ENCODE results near the gene NTM.

NTM gene

DNA sequence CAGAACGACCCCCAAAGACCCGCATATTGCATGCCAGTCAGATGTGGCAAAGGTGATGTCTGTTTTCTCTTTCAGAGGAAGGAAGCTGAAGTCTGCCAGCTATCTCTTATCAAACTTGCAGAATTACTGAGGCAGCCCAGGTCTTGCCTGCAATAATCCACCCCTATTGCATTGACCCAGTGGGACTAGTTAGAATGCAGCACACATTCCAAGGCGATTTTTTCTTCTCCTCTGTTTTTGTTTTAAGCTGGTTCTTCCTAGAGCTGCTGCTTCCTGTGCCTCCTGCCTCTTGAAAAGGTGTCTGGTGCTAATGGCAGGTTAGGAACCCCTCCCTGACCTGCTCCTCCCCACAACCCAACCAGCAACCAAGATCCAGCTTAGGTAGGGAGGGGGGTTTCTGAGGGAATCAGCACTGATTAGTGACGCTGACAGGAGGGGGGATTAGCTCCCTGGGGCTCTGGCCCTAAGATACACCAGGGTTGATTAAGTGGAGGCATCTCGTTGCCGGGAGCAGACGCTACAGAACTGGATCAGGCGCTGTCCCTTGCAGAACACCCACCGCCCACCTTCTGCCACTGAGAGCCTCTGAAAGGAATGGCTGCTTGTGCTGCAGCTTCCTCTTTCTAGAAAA lies 2.8 kb downstream of the NTM start:
- no peak for DNase-seq (ENCODE audit: low spot score)

GRCh38 chr11:131373756-131374155 lies 3.3 kb downstream of the NTM start:
- DNase-seq (ENCODE audit: low spot score), result no peak

DNA sequence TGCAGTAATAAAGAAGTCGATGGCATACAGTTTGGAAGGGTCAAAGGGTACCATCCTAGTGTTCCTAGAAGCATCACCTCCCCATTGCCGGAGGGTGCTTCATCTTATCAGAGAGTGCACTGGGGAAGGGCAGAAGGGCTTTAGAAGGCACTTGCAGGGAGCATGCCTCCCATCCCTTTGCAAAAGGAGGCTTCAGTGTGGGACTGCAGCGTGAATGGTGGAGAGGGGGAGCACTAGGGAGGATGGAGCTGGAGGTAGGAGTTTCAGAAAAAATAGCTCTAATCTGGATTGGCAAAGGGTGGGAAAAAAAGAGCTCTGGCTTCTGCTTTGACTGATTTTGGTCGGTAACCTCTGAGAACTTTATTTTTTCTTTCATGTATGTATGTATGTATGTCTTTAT lies 5.0 kb downstream of the NTM start:
- DNase-seq (ENCODE audit: low spot score), result no peak

DNA sequence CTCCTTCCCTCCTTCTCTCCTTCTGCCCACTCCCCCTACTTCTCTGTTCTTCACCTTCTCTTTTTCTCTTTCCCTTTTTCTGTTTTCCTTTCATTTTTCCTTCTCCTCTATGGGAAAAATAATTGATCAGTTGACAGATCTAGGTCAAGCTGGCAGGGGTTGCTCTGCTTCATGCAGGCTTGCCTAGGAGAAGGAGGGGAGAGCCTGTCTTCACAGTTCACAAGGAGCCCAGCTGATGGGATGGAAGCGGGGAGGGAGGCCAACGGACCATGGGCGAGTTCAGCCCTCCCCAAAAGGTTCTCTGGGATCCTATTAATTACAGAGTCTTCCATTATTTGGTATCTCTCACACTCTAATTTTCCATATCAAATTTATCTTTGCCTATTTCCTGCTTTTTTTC lies 5.5 kb downstream of the NTM start:
- no peak for DNase-seq (ENCODE audit: low spot score)

DNA sequence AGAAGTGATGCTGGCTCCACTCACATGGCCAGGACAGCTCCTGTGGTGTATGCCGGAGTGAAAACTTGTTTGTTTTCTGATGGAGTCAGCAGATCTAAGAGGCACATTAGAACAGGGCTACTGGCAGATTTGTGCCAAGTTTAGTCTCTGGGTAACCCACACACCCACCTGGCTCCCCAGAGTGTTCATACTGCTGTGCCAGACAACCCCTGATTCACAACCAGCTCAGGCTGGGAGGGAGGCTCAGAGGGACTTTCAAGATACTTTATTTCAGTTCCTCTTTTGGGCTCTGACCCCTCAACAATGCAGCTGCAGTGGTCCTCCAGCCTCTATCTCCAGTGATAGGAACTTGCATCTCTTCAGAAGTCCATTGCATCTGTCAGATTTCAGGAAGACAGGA lies 8.5 kb downstream of the NTM start:
- peak; percentile 52 for DNase-seq (ENCODE audit: low spot score)

- no peak for DNase-seq (ENCODE audit: low spot score)
Observed at GRCh38 chr11:131385763-131386390, 15.5 kb downstream of the NTM start.

- no peak for DNase-seq (ENCODE audit: low spot score)
Observed at GRCh38 chr11:131386408-131386807, 16.0 kb downstream of the NTM start.

- no peak for DNase-seq (ENCODE audit: low spot score)
Observed at GRCh38 chr11:131388030-131388429, 17.6 kb downstream of the NTM start.

DNA sequence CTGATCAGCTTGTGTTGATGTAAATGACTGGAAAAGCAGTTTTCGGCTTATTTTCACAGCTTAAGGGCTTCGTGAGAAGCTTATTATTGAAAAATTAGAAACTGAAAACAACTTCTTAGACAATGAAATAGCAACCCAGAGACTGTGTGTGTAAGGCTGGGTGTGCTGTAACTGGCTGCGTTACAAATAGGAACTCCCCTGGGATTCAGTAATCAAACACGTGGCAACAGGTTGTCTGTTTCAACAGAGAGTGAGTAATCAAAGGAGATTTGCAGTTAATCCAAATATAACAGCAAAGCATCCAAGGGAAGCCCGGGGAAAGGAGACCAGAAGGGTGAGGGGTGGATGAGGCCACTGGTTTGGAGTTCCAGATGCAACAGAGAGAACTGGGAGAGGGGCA lies 19.2 kb downstream of the NTM start:
- no peak for DNase-seq (ENCODE audit: low spot score)

- DNase-seq (ENCODE audit: low spot score), result no peak
Observed at GRCh38 chr11:131391176-131391575, 20.8 kb downstream of the NTM start.

- no peak for DNase-seq (ENCODE audit: low spot score)
Observed at GRCh38 chr11:131392528-131393255, 22.3 kb downstream of the NTM start.

DNA sequence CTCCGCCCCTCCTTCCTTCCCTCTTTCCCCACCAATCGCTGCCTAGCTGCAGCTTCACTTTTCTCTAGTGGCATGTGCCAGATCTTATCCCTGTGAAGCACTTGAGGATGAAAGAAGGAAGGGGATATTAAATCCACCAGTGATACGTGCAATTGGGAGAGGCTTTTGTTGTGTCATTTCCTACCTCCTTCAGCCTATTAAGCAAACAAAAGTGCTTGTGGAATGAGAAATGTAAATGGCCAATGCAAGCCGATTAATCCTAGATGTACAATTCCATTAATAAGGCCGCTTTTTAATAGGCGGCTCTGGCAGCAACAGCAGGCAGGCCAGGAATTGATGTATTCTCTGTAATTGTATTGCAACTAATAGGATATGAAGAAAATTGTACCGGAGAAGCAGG lies 23.3 kb downstream of the NTM start:
- no peak for DNase-seq (ENCODE audit: low spot score)

- no peak for DNase-seq (ENCODE audit: low spot score)
Observed at GRCh38 chr11:131397675-131398074, 27.3 kb downstream of the NTM start.

DNA sequence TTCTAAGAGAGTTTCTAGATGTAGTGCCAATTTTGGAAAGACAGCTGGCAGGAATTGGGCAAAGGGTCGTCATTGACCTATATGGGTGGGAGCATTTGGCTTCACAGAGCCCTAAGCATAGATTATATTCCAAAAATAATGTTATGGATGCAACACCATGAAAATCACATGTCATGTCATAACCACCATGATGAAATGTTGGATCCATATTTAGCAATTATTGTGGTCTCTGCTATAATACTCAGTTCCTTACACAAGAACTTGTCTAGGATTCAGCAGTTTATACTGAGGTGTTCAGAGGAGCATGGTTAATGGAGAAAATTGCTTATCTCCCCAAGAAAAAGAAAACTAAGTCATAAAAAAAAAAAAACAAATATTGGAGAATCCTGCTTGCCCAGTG lies 31.6 kb downstream of the NTM start:
- DNase-seq (ENCODE audit: low spot score), result no peak

DNA sequence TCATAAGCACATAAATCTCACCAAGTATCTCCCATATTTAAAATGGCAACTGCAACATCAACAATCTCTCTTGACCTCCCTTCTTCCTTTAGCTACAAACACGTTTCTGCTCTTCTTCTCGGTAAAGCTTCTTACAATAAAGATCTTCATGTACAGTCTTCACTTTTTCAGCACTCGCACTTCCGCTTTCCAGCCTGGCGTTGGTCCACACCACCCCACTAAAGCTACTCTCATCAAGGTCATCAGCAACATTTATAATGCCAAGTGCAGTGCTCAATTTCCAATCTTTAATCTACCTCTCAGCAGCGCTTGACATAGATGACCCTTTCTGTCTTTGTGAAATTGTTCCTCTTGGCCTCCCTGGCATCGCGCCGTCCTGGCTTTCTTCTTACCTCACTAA lies 33.6 kb downstream of the NTM start:
- no peak for DNase-seq (ENCODE audit: low spot score)

GRCh38 chr11:131408025-131408640 lies 37.7 kb downstream of the NTM start:
- peak; percentile 16 for DNase-seq (ENCODE audit: low spot score)

DNA sequence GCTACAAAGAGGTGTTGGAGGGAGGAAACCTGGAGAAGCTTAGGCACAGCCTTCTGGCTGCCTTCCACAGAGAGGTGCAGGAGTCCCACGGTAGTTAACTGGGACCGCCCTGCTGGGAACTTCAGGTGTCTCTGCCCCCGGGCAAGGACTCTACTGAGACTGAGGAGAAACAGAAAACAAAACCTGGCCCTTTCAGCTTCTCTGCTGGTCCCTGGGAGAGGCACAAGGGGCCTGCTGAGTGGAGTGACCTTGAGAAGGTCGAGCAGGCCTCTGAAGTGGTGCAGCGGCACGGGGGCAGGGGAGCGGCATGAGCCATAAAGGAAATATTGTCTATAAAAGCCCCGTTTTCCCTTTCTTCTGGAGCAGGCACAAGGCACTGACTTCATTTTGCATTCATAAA lies 38.9 kb downstream of the NTM start:
- no peak for DNase-seq (ENCODE audit: low spot score)

- DNase-seq (ENCODE audit: low spot score), result no peak
Observed at GRCh38 chr11:131411636-131412035, 41.2 kb downstream of the NTM start.

DNA sequence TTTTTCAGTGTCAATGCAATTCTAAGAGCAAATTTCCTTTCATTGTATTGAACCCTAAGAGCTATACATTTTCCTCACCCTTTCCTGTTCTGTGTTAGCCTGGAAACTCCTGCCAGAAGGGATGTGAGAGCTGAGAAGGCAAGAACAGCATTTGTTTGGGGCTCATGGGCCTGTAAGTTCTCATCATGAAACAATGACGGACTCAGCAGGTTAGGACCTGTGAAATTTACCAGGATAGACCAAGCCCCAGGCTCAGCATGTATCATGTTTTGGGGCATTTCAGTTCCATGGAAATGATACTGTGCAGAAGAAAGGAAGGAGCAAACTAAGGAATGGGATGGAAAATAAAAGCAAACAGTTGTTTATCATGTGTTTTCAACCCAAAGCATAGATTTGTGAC lies 41.6 kb downstream of the NTM start:
- no peak for DNase-seq (ENCODE audit: low spot score)

GRCh38 chr11:131413217-131413616 lies 42.8 kb downstream of the NTM start:
- DNase-seq (ENCODE audit: low spot score), result no peak

- no peak for DNase-seq (ENCODE audit: low spot score)
Observed at GRCh38 chr11:131418189-131418588, 47.8 kb downstream of the NTM start.

GRCh38 chr11:131421066-131421855 lies 50.8 kb downstream of the NTM start:
- DNase-seq (ENCODE audit: low spot score), result no peak
